Cardiac ventricle fibroblast (primary cell): ENCODE measurements around the gene SH3GL2. TPM values are rescaled to one million over a fixed set of nuclear protein-coding genes. Genes with fewer than 3 reads are reported as not detected.

Experiments used
- total RNA-seq: library from RNA; depleted of rRNA; stranded (reverse); fragments of >200 nt; gene quantifications from 2 replicates; pipeline ENCODE4 v1.2.3, GENCODE V29; 2015

Gene SH3GL2
- total RNA-seq, result not detected in 2 replicates

DNA sequence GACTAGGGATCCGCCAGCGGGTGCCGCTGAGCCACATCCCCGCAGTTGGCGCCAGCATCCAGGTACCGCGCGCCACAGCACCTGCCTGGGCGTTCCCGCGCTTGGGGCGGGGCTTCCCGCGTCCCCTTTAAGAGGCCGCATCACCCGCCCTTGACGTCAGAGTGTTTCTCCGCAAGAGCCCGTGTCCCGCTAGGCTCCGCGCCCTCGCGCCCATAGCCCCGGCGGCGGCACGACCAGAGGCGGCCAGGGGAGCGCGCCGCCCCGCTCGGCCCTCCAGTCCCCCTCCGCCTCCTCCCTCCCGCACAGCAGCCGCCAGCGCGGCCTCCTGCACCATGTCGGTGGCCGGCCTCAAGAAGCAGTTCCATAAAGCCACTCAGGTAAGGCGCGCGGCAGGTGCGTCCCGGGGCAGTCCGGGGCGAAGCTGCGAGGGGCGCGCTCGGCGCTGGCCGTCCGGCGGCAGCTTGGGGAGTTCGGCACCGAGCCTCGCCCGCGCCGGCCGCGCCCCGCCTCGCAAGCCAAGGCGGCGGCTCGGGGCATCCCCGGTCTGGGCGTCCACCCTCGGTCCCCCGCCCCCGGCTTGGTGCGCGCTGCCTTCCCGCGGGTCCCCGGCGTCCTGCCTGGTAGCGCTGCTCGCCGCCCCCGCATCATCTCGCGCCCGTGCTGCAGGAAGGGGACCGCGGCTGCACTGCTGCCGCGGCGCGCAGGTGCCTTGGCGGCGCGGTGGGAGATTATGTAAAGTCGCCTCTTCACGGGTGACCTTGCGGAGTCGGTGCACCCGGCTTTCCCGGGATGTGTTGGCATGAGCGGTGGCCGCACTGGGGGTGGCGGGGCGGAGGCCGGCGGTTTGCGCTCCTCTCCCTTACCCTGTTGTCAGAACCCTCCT, at the start of gene SH3GL2:
SH3GL2 (plus strand) TSS at position 156 of the 883 bp plus-strand sequence.

